Raji (cell line): ENCODE measurements around the gene LETM1.

Source experiments
- POLR2A ChIP-seq: IDR thresholded peaks from 2 replicates; pipeline ENCODE4 v1.6.1; 2011; ENCODE audit warnings: low read depth, low read length, control low read depth; ENCODE audit not compliant: insufficient read depth

LETM1 gene

DNA sequence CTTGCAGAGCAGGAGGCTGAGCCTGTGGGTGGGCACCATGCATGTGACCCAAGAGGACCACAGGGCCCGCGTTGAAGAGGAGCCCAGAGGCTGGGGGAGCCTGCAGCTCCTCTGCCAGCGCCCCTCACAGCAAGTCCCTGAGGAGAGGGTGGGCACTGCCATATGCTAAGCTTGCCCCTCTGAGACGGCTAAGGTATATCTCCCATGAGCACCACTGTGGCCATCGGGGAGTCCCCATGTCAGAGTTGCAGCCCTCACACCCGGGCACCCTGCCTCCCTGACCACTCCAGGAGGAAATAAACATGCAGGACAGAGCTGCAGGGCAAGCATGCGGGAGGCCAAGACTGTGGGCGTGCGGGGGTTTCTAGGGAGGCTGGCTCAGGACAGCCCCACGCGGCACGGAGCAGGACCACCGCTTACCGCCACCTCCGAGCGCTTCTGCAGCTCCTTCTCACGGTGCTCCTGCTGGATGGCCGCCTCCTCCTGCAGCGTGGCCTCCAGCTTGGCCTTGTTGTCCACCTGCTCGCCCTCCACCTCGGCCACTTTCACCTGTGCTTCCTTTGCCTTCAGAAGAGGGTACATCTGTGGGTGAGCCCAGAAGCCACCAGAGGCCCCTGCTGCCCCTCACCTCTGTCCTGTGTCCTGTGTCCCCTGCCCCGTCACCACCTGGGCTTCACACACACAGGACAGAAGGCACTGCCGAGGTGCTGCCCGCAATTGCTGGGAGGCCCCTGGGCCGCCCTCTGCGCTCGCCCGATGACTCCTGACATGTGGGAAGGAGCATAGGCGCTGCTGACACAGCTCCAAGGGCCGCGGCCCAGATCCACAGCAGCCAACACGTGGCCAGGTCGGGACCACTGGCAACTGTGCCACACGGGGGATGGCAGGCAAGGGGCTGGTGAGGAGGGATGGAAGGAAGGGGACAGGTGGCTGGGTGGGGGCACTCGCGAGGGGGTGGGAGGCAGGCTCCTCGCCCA lies 33.1 kb downstream of the LETM1 start:
- no peak for TF ChIP-seq POLR2A

DNA sequence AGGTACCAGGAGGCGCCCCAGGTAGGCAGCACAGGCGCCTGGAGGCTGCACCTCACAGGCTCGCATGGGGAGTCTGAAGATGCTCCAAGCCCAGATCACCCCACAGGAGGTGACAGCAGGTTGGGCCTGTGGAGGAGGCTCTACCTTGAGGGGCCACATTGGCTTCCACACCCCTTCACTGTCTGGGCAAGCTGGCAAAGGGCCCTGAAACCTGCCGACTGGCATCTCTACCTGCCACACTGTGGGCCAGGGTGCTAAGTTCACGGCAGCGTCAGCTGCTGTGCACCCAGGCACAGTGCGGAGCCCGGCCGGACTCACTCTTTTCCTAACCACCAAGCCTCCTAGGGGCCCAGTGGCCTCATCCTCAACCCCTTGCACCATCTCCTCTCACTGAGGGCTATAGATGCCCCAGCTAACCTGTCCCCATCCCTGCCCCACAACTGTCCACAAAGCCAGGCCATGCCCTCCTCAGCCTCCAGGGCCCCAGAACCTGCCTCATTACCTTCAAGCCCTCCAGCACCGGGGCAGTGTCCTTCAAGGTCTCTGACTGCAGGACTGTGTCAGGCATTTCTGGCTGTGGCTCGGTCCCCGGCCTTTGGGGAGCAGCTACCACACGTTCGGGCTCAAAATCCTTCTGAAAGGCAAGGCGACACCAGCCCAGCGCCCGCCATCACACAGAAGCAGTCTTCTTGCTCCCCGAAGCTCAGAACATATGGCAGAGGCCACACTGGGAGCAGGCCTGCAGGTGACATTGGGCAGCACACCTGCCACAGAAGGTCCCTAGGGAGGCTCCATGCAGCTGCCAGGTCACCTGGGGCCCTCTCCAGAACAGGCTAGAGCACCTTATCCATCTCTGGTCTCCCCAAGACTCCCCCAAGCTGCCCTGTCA lies 34.0 kb downstream of the LETM1 start:
- TF ChIP-seq POLR2A = no peak

DNA sequence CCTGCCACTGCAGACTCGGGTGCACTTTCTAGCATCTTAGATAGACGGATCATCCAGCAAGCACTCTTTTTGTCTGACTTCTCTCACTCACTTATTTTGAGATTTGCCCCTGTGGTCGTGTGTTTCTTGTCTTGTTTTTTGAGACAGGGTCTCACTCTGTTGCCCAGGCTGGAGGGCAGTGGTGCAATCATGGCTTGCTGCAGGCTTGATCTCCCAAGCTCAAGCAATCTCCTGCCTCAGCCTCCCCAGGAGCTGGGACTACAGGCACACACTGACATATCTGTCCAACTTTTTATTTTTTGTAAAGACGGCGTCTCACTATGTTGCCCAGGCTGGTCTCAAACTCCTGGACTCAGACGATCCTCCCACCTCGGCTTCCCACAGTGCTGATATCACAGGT lies 36.1 kb downstream of the LETM1 start:
- no peak for TF ChIP-seq POLR2A

DNA sequence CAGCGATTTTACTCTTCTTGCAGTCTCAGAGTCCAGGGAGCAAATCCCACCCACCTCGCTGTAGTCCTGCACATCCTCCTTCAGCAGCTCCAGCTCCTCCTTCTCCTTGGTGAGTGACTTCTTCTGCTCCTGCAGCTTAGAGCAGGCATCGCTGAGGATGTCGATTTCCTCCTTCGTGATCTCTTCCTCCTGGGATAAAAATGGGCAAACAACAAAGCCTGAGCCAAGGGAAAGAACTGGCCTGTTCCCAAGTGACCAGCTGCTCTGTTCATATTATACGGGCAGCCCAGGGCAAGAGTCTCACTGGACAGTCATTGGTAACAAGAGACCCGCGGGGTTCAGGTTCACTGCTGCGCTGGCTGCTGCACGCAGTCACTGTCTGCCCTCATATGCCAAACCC lies 36.7 kb downstream of the LETM1 start:
- no peak for TF ChIP-seq POLR2A

DNA sequence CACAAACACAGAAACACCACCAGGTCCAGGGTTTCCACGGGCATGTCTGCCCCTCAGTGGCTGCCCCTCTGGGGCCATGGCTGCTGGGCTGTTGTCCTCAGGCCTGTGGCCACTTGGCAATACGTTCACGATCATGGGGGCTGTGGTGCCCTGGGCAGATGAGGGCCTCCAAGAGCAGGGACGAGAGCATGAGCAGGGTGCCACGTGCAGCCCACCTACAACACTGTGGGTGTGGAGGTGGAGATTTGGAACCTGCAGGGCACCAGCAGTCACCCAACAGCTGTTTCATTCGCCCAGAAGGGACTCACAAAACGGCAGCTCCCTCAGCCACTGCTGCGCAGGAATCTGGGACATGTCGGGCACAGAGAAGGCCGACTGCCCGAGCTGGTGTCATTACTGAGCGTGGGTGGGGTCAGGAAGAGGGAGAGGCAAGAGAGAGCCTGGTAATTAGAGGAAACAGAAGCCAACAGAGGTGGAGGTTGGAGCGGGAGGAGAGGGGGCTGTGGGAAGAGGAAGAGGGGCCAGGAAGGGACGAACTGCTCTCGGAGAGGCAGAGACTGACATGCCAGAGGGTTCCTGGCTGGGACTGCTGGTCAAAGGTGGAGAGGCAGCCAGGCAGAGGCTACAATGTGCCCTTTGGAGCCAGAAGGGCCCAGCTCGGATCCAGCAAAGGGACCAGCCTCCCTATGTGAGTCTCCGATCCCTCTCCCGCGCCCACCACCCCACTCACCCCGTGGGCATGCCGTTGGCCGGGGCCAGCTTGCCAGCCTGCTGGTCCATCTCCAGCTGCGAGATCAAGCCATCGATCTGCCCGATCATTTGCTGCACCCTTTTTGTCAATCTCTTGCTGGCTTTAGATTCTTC lies 39.7 kb downstream of the LETM1 start:
- no peak for TF ChIP-seq POLR2A

DNA sequence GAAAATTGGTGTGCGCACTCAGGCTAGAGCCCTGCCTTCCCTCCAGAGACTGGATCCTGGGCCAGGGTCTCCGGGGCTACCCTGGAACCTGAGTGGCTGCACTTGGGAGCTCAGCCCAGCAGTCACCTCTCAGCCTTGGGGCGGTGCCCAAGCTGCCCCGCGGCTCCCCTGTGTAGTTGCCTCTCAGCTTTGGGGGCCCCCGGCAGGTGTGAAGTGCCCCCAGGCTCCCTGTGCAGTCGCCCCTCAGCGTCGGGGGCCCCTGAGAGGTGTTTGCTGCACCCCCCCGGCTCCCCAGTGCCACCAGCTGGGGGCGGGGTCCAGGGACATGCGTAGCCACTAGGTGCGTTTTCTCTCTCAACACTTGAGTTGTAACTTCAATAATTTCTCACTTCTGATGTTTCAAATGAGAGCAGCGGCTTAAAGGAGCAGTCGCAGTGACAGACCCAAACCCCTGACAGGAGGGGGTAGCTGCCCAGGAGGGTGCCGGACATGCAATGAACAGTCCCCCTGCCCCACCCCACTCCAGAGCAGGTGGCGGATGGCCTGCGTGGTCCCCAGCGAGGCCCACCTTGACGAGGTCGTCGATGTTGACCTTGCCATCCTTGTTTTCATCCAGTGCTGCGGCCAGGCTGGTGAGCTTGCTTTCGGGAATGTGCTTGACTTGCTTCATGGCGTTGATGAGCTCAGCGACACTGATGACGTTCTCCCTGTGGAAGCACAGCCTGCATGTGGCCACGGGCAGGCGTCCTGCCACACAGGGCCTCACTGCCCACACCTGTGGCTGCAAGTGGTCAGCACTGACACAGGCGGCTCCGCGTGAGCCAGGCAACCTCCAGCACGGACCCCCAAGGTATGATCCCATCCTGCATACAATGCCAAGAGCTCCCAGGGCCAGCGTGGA lies 40.6 kb downstream of the LETM1 start:
- TF ChIP-seq POLR2A = no peak

DNA sequence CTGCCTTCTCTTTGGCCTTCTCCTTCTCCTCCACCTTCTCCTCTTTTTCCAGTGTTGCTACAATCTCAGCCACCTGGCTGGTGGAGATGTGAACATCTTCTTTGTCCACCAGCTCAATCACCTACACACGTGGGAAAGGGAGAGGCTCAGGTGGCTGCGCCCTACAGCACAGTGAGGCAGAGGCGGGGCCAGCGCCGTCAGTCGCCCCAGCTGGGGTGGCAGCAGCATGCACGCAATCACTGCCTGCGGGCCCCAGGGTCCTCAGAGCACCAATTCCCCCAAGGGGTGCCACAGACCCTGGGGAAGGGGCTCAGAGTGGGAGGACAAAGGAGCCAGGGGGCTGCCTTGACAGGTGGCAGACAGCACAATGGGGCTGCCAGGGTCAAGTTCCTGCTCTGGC lies 41.5 kb downstream of the LETM1 start:
- TF ChIP-seq POLR2A = no peak

DNA sequence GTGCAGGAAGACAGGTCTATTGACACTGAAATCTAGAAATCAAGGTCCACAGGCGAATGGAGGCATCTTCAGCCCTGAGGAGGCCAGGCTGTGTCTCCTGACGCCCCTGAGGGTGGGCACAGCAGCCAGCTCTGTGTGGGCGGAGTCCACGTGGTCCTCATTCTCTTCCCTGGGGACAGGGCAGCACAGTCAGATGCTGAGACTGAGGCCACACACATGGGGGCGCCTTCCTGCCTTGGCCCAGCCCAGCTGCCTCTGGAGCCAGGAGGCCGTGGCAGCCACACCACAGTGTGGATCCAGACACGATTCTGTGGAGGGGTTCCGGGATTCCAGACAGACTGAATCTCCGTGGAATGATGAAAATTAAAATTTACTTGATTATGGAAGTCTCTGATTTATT lies 42.0 kb downstream of the LETM1 start:
- no peak for TF ChIP-seq POLR2A

DNA sequence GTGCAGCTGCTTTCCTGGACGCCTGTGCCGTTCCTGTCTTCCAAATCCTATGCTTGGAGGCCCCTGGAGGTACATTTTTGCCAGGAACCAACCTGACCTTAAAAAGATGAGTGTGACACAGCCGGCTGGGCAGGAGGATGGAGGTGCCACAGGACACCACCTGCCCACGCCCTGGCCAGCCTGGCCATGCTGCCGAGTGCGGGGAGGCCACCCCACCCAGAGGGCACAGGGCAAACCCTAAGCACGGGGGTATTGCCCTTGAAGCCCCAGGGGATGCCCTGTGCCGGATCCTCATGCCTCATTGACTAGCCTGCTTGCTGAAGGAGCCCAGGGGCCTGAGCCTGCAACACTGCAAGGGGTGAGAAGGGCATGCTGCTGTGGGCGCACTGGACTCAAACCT lies 42.7 kb downstream of the LETM1 start:
- TF ChIP-seq POLR2A = no peak

DNA sequence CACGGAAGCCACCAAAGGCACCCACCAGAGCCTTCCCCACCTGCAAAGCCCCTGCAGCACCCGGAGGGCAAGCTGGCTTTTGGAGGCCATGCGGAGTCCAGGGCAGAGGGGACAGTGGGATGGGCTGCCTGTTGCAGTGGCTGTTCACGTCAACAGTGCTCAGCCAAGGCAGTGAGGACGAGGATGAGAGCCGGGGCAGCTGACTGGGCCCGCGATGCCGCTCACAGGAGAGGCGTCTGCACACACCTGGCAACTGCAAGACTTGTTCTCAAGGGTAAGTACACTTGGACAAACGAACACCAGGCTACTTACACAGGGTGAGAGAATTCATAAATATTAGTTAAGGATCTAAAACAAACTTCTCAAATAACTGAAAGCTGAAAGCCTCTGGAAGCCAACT lies 43.2 kb downstream of the LETM1 start:
- TF ChIP-seq POLR2A = no peak

DNA sequence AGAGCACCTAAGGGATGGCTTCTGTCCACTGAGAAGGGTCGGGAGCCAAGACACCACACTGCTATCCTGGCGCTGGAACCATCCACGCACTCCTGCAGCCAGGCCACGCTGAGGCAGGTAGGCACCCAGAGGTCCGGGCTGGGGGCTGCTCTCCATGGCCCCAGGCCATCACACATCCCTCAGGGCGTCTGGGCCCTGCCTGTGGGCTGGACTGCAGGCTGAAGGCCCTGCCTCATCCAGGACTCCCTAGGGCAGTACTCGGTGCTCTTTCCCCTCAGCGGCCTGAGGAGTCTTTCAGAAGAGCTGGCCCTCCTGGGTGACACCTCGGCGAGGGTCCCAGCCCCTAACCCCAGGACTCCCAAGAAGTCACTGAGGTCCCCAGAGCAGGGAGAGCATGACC lies 45.2 kb downstream of the LETM1 start:
- TF ChIP-seq POLR2A = no peak

DNA sequence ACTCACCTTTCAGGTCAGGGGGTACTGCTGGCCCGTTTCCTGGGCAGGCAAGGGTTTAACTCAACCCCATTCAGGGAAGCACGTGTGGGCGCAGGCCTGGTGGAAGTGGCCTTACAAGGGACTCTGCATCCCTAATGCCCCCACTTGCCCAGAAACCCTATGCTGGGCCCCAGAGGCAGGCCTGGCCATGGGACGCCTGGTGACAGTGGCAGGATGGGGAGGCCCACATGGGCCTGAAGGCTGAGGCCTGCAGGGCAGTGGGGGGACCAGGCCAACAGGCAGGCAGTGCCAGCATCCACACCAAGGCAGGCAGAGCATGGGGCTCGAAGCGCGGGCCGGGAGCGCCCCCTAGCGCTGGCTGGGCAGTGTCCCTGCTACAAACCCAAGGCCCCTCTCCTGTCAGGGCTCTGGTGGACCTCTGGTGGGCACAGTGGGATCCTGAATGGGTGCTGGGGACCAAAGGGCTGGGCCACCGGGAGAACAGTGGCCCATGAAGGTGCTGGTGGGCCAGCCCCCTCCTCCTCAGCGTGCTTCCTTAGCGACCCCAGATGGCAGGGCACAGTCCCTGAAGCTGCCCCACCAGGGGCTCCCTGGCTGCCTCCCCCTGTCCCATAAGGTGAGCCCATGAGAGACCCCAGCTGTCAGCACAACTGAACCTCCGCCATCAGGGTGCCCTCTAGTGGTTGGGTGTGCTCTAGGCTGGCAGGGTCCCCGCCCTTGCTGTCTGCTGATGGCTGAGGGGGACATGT lies 46.0 kb downstream of the LETM1 start:
- TF ChIP-seq POLR2A = no peak
